Endothelial cell of umbilical vein (primary cell): ENCODE results near the gene NCS1. TPM values are rescaled to one million over a fixed set of nuclear protein-coding genes. Genes with fewer than 3 reads are reported as not detected.

Experiments used
- BruUV-seq: library from RNA; stranded (reverse); fragments of 400-500 nt; replicated peaks from 2 replicates; lab custom pipeline; 2021; lab: Mats Ljungman, UMichigan
- CTCF ChIA-PET: fragments of 300-600, 350-600 bp; sonication (Branson Sonifier 250); formaldehyde crosslinking; loops from one replicate; lab custom pipeline; 2021; ENCODE audit warnings: antibody characterized with exemption, inconsistent platforms; lab: Charles Lee
- POLR2A ChIA-PET: fragments of 300-600, 350-600 bp; sonication (Branson Sonifier 250); formaldehyde crosslinking; loops from one replicate; lab custom pipeline; 2021; ENCODE audit warnings: antibody characterized with exemption, inconsistent platforms; lab: Charles Lee
- DNase-seq: peaks from one replicate; pipeline ENCODE4 v3.0.0-alpha.2; 2011; ENCODE audit warnings: low read depth, low spot score
- FAIRE-seq: peaks from 2 replicates; lab custom pipeline; 2011; peaks lifted over from hg19 to GRCh38; lab: Jason Lieb, UNC
- H2AFZ ChIP-seq: 2 replicates; pipeline ENCODE4 v1.6.0; 2012; ENCODE audit warnings: low read depth, low read length, control low read depth, inconsistent platforms
- H3K27ac ChIP-seq: 2 replicates; pipeline ENCODE4 v1.5.1; 2011; ENCODE audit warnings: low read depth, mild to moderate bottlenecking, control low read depth, low read length, moderate library complexity; ENCODE audit not compliant: insufficient read depth
- H3K27me3 ChIP-seq, 2 experiments: 2 replicates each; pipeline versions ENCODE4 v1.6.0 to v1.6.1; 2011; ENCODE audit warnings: low read length in 2 of 2, mixed read lengths in 1 of 2; ENCODE audit not compliant: control insufficient read depth in 2 of 2, insufficient read depth in 2 of 2
- H3K36me3 ChIP-seq, 2 experiments: 2 replicates in 1 of 2; 3 replicates in 1 of 2; pipeline ENCODE4 v1.5.1; 2011; ENCODE audit warnings: low read length in 2 of 2, mild to moderate bottlenecking in 1 of 2, moderate library complexity in 1 of 2; ENCODE audit not compliant: control insufficient read depth in 2 of 2, insufficient read depth in 2 of 2; ENCODE audit errors: extremely low read depth in 1 of 2
- H3K4me1 ChIP-seq: 3 replicates; pipeline ENCODE4 v1.5.1; 2011; ENCODE audit warnings: mild to moderate bottlenecking, low read length; ENCODE audit not compliant: control insufficient read depth, insufficient read depth; ENCODE audit errors: extremely low read depth
- H3K4me2 ChIP-seq: 2 replicates; pipeline ENCODE4 v1.6.1; 2011; ENCODE audit warnings: low read length, control low read depth, mixed read lengths; ENCODE audit not compliant: insufficient read depth
- H3K4me3 ChIP-seq, 3 experiments: fragments of 200-600 bp in 1 of 3; sonication (generic), shearing (Covaris generic) in 1 of 3; replicated peaks in 1 of 3; 2 replicates each; pipeline ENCODE4 v1.5.1; 2011 to 2016; ENCODE audit warnings: control low read depth in 3 of 3, low read length in 3 of 3, mild to moderate bottlenecking in 2 of 3, inconsistent platforms in 1 of 3, low read depth in 1 of 3, moderate library complexity in 1 of 3; ENCODE audit not compliant: insufficient read depth in 1 of 3
- H3K79me2 ChIP-seq: 2 replicates; pipeline ENCODE4 v1.6.0; 2012; ENCODE audit warnings: low read length, inconsistent platforms; ENCODE audit not compliant: control insufficient read depth, insufficient read depth
- H3K9ac ChIP-seq: replicated peaks from 2 replicates; pipeline ENCODE3; 2011; ENCODE audit warnings: low read length, control low read depth; ENCODE audit not compliant: insufficient read depth; ENCODE audit errors: extremely low read depth
- H3K9me1 ChIP-seq: replicated peaks from 3 replicates; pipeline ENCODE4 v1.6.0; 2011; ENCODE audit warnings: mild to moderate bottlenecking, low read length; ENCODE audit not compliant: control insufficient read depth, insufficient read depth; ENCODE audit errors: extremely low read depth
- H3K9me3 ChIP-seq: replicated peaks from 2 replicates; pipeline ENCODE4 v1.5.1; 2012; ENCODE audit warnings: low read length, inconsistent platforms; ENCODE audit not compliant: control insufficient read depth, insufficient read depth
- H4K20me1 ChIP-seq: replicated peaks from 2 replicates; pipeline ENCODE3; 2011; ENCODE audit warnings: mild to moderate bottlenecking, low read length; ENCODE audit not compliant: control insufficient read depth, insufficient read depth; ENCODE audit errors: extremely low read depth
- EZH2 ChIP-seq: IDR thresholded peaks from 2 replicates; pipeline ENCODE4 v1.6.1; 2012; ENCODE audit warnings: borderline replicate concordance, low read depth, mild to moderate bottlenecking, moderate library complexity, low read length, inconsistent platforms; ENCODE audit not compliant: severe bottlenecking
- GATA2 ChIP-seq: IDR thresholded peaks from 2 replicates; pipeline ENCODE4 v1.7.0; 2011; ENCODE audit warnings: low read depth, mild to moderate bottlenecking, moderate library complexity, mixed read lengths, low read length; ENCODE audit not compliant: insufficient read length, insufficient read depth
- JUN ChIP-seq: IDR thresholded peaks from 2 replicates; pipeline ENCODE4 v1.6.1; 2011; ENCODE audit warnings: borderline replicate concordance, low read depth; ENCODE audit not compliant: insufficient read length, insufficient read depth
- MYC ChIP-seq: IDR thresholded peaks from one replicate; pipeline ENCODE4 v1.6.1; 2011; ENCODE audit warnings: mild to moderate bottlenecking, low read depth, low read length
- dilution Hi-C: fragments of 300-500 bp; cut with MboI; formaldehyde crosslinking; loops from one replicate; pipeline ENCODE4 v1.15.0; 2019; ENCODE audit warnings: low sequenced_read_pairs; ENCODE audit not compliant: extremely low pct_ligation_motif_present
- intact Hi-C: fragments of 100-400 bp; cut with micrococcal nuclease; formaldehyde crosslinking; loops from one replicate; pipeline ENCODE4 v1.10.0; 2022
- polyA plus RNA-seq, 4 experiments: library from polyadenylated mRNA; depleted of rRNA in 3 of 4; stranded (reverse) in 3 of 4; unstranded in 1 of 4; fragments of >200 nt; gene quantifications; 2 replicates each; pipeline versions ENCODE4 v1.2.1 to v1.2.3, GENCODE V29; 2011 to 2012; ENCODE audit warnings: missing spikeins in 1 of 4
- total RNA-seq: library from RNA; stranded (reverse); gene quantifications from 2 replicates; pipeline ENCODE4 v1.2.3, GENCODE V29; 2021

The NCS1 gene
- total and polyA plus RNA-seq, 2 donors (not counting 3 experiments of a cell fraction or from before 2014, with no cell fraction given) = 53.6 to 77.4 TPM

- FAIRE-seq (no peak), DNase-seq (no peak)
- Histone ChIP-seq H3K9me3 (no peaks in the 10 kb centered on the region), H3K27ac (no peak overlapping the region), H3K27me3 (no peaks in the 10 kb centered on the region), H3K4me3 (no peak overlapping the region), H4K20me1 (no peaks in the 10 kb centered on the region), H3K36me3 (no peaks in the 10 kb centered on the region), H3K9ac (no peak overlapping the region), H3K4me2 (no peak overlapping the region), H3K4me1 (peaks cover 3% of the 10 kb centered on the region), H2AFZ (no peak overlapping the region), H3K9me1 (no peaks in the 10 kb centered on the region), H3K79me2 (peaks cover 23% of the 10 kb centered on the region)
- intact Hi-C loops = no loop called here
- dilution Hi-C loops = no loop called here
- CTCF ChIA-PET = interaction anchor here (1.0 to 1.1 kb wide), 2 partner anchors 30 to 37 kb away, joined by 3 to 4 read pairs; no protein-coding TSS in a partner anchor
- TF ChIP-seq GATA2 = no peak
- TF ChIP-seq EZH2 = no peak
- no peak for TF ChIP-seq JUN
- TF ChIP-seq MYC = no peak
- no TSS peak for BruUV-seq
- POLR2A ChIA-PET = no interaction called here
These were observed 26.4 kb downstream of the NCS1 start for GRCh38 chr9:130198501-130199179.

- intact Hi-C loops = no loop called here
- Histone ChIP-seq H3K9me3 (no peaks in the 10 kb centered on the region), H3K36me3 (no peaks in the 10 kb centered on the region), H3K4me2 (no peak overlapping the region), H3K4me1 (peaks cover 3% of the 10 kb centered on the region), H4K20me1 (no peaks in the 10 kb centered on the region), H3K27ac (no peak overlapping the region), H3K27me3 (no peaks in the 10 kb centered on the region), H3K79me2 (peaks cover 20% of the 10 kb centered on the region), H3K4me3 (no peak overlapping the region), H2AFZ (no peak overlapping the region), H3K9me1 (no peaks in the 10 kb centered on the region), H3K9ac (no peak overlapping the region)
- FAIRE-seq (no peak), DNase-seq (no peak)
- BruUV-seq = no TSS peak
- ChIA-PET POLR2A (no interaction called here), CTCF (interaction anchor here (1.1 kb wide), 1 partner anchor 31 kb away, joined by 3 read pairs; no protein-coding TSS in a partner anchor)
- no peak for TF ChIP-seq GATA2
- TF ChIP-seq EZH2 = no peak
- TF ChIP-seq MYC = no peak
- dilution Hi-C loops = no loop called here
These were observed 27.4 kb downstream of the NCS1 start for GRCh38 chr9:130199605-130200004.
